Measurements from ENCODE around the gene KCNAB1. TPM values are rescaled to one million over a fixed set of nuclear protein-coding genes. Genes with fewer than 3 reads are reported as not detected.
"Not testable (repeated sequence)": the region's sequence is repeated elsewhere in the genome, so short reads cannot be mapped to it uniquely, and the experiment has no call there.

The KCNAB1 gene
- total RNA-seq (2014; rRNA removed; shearing (Covaris generic); ENCODE audit: low replicate concordance): not detected in 2 replicates

DNA sequence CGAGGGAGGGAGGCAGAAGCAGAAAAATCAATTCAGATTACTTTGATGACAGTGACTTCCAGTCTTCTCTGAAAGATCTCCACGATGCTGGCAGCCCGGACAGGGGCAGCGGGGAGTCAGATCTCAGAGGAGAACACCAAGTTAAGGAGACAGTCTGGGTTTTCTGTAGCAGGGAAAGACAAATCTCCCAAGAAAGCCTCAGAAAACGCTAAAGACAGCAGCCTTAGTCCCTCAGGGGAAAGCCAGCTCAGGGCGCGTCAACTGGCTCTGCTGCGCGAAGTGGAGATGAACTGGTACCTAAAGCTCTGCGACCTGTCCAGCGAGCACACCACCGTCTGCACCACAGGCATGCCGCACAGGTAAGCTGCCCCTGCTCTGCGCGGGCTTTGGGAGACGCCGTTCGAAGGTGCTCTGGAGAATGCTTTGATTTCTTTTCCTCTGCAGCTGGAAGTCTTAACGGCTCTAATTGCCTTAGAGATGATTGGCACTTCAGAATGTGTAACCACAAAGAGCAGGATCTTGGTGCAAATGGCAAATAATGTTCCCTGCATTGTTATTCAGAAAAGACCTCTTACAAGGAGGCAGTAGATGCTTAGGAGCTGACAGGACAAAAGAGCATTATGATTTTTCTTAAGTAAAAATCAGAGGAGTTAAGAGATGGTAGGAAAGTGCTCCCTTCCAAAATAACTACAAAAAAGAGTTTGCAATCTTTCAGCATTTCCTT is at the start of gene KCNAB1:
Gene KCNAB1, plus strand, starts transcription at position 51 of the 724 bp plus-strand sequence.
- in situ Hi-C loops (cut with HindIII; ENCODE audit: low pct_unique_long_range_greater_than_20kb, low sequenced_read_pairs): no loop called here

DNA sequence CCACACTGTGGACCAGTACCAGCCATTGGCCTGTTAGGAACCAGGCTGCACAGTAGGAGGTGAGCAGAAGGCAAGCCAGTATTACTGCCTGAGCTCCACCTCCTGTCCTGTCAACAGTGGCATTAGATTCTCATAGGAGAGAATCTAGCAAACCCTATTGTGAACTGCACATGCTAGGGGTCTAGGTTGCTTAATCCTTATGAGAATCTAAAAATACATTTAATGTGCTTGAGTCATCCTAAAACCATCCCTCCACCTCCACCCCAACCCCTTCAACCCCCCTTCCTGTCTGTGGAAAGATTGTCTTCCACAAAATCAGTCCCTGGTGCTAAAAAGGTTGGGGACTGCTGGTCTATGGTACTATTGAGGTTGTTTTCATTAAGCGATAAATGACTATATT is 49.3 kb upstream of the KCNAB1 start:
- in situ Hi-C loops (cut with HindIII; ENCODE audit: low pct_unique_long_range_greater_than_20kb, low sequenced_read_pairs): no loop called here
- no peak for DNase-seq (ENCODE audit: low read depth)

More for the DNA sequence above, at the start of gene KCNAB1:
- DNase-seq (ENCODE audit: low read depth): no peak

DNA sequence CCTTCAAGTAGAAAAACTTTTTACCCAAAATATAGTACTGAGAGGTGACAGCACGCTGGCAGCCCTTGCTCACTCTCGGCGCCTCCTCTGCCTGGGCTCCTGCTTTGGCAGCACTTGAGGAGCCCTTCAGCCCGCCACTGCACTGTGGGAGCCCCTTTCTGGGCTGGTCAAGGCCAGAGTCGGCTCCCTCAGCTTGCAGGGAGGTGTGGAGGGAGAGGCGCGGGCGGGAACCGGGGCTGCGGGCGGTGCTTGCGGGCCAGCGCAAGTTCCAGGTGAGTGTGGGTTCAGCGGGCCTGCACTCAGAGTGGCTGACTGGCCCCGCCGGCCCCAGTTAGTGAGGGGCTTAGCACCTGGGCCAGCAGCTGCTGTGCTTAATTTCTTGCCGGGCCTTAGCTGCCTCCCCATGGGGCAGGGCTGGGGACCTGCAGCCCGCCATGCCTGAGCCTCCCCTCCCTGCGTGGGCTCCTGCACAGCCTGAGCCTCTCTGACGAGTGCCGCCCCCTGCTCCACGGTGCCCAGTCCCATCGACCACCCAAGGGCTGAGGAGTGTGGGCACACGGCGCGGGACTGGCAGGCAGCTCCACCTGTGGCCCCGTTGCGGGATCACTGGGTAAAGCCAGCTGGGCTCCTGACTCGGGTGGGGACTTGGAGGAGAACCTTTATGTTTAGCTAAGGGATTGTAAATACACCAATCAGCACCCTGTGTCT is 47.3 kb upstream of the KCNAB1 start:
- DNase-seq (ENCODE audit: low read depth); in situ Hi-C loops (cut with HindIII; ENCODE audit: low pct_unique_long_range_greater_than_20kb, low sequenced_read_pairs): not testable (repeated sequence)

DNA sequence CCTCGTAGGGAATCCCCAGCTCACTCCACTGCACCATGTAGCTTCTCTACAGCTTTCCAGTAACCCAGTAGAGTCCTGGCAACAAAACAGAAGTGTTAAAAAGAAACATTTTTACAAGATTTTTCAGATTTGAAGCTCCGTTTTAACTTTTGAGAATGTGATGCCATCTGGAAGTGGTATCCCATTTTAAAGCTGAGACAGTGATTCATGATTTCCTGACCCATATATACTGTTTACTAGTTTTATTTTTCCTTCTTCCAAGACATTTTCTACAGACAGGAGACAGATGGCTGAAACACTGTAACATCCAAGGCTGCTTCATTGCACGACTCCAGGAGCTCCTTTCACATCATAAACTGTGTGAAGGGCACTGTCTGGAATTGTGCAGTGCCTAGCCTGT is 30.3 kb upstream of the KCNAB1 start:
- in situ Hi-C loops (cut with HindIII; ENCODE audit: low pct_unique_long_range_greater_than_20kb, low sequenced_read_pairs): no loop called here
- no peak for DNase-seq (ENCODE audit: low read depth)

DNA sequence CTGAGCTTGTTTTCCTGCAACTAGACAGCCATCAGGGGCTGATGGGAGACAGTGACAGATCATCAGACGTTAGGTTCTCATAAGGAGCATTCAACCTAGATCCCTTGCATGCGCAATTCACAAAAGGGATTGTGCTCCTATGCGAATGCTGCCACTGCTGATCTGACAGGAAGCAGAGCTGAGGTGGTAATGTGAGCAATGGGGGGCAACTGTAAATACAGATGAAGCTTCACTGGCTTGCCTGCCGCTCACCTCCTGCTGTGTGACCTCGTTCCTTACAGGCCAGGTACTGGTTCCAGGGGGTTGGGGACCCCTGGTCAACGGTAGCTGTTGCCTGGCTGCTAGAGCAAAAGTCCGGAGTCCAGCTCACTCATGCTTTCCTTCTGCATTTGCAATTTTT is 26.4 kb upstream of the KCNAB1 start:
- DNase-seq (ENCODE audit: low read depth): no peak
- in situ Hi-C loops (cut with HindIII; ENCODE audit: low pct_unique_long_range_greater_than_20kb, low sequenced_read_pairs): no loop called here

DNA sequence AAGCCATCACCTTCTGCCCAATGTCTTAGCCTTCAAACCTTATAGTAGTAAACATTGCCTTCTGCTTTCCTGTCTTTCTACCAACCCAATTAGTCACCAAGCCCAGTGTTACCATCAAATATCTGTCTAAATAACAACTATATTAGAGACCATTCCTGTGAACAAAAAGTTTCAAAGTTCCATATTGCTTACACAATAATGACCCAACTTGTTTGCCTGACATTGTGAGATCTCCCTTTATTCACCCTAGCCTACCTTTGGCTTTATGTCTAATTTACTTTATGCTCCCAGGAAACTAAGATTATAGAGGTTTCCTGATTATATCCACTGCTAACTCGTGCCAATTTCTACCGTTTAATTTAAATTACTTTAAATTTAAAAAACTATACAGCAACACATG is 26.0 kb upstream of the KCNAB1 start:
- DNase-seq (ENCODE audit: low read depth): no peak

DNA sequence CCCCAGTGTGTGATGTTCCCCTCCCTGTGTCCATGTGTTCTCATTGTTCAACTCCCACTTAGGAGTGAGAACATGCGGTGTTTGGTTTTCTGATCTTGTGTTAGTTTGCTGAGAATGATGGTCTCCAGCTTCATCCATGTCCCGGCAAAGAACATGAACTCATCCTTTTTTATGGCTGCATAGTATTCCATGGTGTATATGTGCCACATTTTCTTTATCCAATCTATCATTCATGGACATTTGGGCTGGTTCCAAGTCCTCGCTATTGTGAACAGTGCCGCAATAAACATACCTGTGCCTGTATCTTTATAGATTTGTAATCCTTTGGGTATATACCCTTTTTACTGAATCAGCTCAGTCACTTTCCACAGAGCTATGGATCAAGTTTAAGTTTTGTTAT is 24.7 kb upstream of the KCNAB1 start:
- DNase-seq (ENCODE audit: low read depth); in situ Hi-C loops (cut with HindIII; ENCODE audit: low pct_unique_long_range_greater_than_20kb, low sequenced_read_pairs): not testable (repeated sequence)

More for the DNA sequence above, 26.0 kb upstream of the KCNAB1 start:
- in situ Hi-C loops (cut with HindIII; ENCODE audit: low pct_unique_long_range_greater_than_20kb, low sequenced_read_pairs): no loop called here

DNA sequence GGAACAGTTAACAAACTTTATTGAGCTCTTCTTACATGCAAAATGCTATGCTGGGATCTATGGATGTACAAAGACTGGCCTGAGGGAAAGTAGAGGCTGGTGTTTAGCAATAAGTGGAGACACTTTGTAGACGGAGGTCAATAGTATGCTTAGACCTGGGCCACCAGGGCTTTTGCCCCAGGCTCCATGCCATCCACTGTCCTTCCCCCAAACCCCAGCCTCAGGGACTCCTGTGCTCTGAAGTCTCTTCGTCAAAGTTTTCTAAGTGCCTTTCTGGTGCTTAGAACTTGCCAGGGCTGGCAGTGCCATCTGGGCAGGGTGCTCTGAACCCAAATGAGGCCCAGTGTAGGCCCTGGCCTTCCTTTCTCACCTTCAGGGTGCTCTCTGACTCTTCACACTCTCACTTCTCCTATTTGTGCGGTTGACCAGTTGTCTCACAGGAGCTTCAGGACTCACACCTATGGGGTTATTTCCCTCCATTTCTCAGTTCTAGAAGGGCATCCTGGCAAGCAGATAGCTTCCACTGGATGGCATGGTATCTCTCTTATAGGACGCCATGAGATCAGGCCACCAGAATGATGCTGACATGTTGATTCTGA is 21.8 kb upstream of the KCNAB1 start:
- in situ Hi-C loops (cut with HindIII; ENCODE audit: low pct_unique_long_range_greater_than_20kb, low sequenced_read_pairs): no loop called here
- DNase-seq (ENCODE audit: low read depth): no peak

DNA sequence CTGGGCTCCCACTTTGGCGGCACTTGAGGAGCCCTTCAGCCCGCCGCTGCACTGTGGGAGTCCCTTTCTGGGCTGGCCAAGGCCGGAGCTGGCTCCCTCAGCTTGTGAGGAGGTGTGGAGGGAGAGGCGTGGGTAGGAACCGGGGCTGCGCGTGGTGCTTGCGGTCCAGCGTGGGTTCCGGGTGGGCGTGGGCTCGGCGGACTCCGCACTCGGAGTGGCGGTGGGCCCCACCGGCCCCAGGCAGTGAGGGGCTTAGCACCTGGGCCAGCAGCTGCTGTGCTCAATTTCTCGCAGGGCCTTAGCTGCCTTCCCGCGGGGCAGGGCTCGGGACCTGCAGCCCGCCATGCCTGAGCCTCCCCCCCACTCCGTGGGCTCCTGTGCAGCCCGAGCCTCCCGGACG is 21.0 kb upstream of the KCNAB1 start:
- DNase-seq (ENCODE audit: low read depth); in situ Hi-C loops (cut with HindIII; ENCODE audit: low pct_unique_long_range_greater_than_20kb, low sequenced_read_pairs): not testable (repeated sequence)

DNA sequence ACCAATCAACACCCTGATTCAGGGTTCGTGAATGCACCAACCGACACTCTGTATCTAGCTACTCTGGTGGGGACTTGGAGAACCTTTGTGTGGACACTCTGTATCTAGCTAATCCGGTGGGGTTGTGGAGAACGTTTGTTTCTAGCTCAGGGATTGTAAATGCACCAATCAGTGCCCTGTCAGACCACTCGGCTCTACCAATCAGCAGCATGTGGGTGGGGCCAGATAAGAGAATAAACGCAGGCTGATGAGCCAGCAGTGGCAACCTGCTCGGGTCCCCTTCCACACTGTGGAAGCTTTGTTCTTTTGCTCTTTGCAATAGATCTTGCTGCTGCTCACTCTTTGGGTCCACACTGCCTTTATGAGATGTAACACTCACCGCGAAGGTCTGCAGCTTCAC is 20.4 kb upstream of the KCNAB1 start:
- DNase-seq (ENCODE audit: low read depth); in situ Hi-C loops (cut with HindIII; ENCODE audit: low pct_unique_long_range_greater_than_20kb, low sequenced_read_pairs): not testable (repeated sequence)

DNA sequence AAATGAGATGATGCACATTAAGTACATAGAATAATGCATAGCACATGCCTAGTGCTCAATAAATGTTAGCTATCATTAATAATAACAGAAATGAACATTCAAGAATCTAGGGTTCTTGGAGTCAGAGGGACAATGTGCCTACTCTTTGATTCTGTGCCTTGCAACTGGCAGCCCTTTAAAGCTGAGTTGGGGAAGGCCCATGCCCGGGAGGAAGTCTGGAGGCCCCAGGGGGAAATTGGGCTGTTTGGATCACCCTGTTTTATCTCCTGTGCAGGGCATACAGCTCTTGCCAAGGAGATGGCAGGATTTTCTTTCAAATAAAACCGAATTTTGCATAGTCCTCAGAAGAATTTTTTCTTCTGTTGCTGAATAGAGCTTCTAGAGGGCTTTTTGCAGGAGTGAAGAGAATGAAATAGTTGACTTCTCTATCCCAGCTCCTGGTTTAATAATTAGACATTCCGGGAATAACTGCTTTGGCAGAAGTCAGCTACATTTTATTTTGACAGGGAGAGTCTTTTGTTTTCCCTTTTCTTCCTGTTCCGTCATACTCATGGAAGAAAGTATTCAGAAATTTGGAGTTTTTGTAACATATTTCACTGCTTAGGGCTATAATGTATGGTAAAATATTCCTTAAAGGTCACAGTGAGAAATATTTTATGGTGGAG is 18.0 kb upstream of the KCNAB1 start:
- DNase-seq (ENCODE audit: low read depth): no peak
- in situ Hi-C loops (cut with HindIII; ENCODE audit: low pct_unique_long_range_greater_than_20kb, low sequenced_read_pairs): no loop called here

DNA sequence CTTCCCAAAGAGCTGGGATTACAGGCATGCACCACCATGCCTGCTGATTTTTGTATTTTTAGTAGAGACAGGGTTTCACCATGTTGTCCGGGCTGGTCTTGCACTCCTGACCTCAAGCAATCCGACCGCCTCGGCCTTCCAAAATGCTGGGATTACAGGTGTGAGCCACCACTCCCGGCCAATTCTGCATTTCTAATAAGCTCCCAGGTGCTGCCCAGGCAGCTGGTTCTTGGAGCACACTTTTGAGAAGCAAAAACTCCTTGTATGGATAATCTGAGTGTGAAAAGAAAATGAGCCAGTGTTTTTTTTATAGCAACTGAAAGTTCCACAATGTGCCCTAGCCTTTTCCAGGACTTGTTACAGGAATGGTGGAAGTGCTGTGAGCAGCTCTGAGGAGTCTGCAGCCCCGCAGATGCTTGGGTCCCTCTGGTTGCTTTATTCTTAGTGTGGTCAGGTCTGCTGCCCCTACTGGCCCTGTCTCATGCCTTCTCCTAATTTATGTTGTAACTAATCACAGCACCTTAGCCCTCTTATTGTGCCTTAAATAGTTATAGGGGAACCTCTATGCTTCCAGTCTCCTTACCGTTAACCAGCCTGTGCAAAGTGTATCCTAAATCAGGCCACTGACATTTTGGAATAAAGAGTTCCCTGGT is 13.5 kb upstream of the KCNAB1 start:
- no peak for DNase-seq (ENCODE audit: low read depth)
- in situ Hi-C loops (cut with HindIII; ENCODE audit: low pct_unique_long_range_greater_than_20kb, low sequenced_read_pairs): no loop called here

DNA sequence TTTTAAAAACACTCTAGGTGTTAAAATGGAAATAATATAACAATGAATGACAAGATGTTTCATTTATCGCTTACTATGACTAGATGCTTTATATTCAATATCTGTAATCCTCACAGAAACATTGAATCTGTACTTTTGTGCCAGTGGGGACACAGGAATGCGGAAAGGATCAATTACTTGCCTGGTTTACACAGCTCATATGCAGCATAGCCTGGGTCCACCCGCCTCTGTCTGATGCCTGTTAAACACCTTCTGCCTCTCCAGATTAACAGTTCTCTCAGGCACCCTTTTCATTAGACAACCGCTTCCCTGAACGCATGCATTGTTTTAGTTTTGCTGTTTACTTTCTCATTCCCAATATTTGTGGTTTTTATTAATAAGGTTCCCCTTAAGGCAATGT is 12.9 kb upstream of the KCNAB1 start:
- no peak for DNase-seq (ENCODE audit: low read depth)
- in situ Hi-C loops (cut with HindIII; ENCODE audit: low pct_unique_long_range_greater_than_20kb, low sequenced_read_pairs): no loop called here

DNA sequence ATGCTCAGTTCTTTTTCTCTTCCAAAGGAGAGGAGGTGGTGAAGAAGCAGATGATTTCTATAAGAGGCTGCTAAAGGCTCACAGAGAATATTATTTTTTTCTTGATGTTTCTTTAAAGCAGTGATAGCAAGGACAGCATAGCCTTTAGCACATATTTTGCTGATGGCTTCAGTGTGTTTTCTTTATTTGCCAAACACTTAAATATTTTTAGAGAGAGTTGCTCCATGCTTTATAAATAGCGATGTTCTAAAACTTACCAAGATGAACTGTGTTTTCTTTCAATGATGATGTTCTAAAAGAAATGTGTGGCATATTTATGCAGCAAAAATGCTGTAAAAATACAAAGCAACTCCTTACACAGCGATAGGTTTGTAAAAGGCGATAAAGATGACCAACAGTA is 11.8 kb upstream of the KCNAB1 start:
- in situ Hi-C loops (cut with HindIII; ENCODE audit: low pct_unique_long_range_greater_than_20kb, low sequenced_read_pairs): no loop called here
- no peak for DNase-seq (ENCODE audit: low read depth)

DNA sequence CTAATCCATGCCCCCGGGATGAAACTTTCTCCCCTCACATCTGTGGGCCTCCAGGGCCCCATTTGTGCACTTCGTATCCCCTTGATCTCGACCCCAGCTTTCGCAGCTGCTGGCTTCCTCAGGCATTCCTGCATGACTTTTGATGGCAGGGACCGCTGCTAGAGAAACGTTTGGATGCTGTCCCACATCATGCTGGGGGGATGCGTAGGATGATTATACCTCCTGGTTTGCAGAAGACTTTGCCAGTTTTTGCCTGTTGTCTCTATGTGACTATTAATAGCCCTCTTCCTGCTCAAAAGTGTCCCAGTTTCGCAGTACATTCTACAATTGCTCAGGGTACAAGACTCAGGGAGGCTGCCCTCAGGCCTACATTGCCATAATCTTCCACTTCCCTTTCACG is 10.4 kb upstream of the KCNAB1 start:
- no peak for DNase-seq (ENCODE audit: low read depth)
- in situ Hi-C loops (cut with HindIII; ENCODE audit: low pct_unique_long_range_greater_than_20kb, low sequenced_read_pairs): no loop called here

DNA sequence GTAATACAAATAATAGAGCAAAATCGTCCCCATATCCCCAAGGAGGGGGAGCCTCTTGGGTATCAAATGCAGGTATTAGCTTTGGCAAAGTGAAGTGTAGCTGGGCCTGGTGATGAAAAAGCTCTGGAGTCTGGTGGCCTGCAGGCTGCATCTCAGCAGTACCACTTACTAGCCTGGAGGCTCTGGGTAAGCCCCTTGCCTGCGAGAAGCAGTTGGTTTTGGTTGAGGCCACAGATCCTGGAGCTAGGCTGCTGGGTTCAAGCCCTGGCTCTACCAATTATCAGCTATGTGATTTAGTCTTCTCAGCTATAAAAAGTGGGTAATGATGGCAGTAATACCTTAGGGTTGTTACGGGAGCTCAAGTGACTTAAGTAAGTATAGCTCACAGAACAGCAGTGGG is 6.1 kb downstream of the KCNAB1 start:
- DNase-seq (ENCODE audit: low read depth): no peak
- in situ Hi-C loops (cut with HindIII; ENCODE audit: low pct_unique_long_range_greater_than_20kb, low sequenced_read_pairs): no loop called here

DNA sequence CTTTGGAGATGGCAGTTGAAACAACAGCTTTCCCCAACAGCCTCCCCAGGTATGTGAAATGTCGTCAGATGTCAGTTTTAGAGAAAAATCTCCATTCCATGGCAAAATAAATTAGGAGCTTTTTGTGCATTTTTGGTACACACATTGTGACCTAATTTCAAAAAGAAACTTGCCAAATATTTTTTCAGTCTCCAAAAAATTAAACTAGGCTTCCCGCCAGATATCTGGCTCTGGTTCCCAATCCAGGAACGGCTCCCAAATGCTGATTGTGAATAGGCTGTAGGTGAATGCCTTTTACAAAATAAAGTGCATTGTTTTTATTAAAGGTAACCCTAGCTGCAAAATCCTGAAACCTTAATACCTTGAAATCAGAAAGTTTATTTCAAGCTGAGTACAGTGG is 10.9 kb downstream of the KCNAB1 start:
- DNase-seq (ENCODE audit: low read depth): no peak
- in situ Hi-C loops (cut with HindIII; ENCODE audit: low pct_unique_long_range_greater_than_20kb, low sequenced_read_pairs): no loop called here

DNA sequence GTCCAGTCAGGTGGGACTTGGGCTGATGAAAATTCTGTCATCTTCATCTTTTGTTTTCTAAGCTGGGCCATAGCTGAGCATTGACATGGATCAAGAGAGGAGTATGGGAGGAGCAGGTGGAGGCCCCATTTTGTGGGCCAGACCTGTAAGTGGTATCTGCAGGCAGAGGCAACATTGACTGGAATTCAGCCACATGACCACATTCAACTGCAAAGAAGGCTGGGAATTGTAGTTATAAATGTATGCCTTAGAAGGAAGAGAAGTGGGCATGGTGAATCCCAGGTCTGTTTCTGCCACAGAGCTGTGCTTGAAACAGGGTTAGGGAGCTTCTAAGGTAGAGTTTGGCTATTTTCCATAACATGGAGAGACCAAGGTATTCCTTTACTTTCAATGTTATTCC is 11.4 kb downstream of the KCNAB1 start:
- no peak for DNase-seq (ENCODE audit: low read depth)
- in situ Hi-C loops (cut with HindIII; ENCODE audit: low pct_unique_long_range_greater_than_20kb, low sequenced_read_pairs): no loop called here

Measured in Caki2 (cell line).